Calu3 (cell line): ENCODE data around the gene SRP14. TPM values are rescaled to one million over a fixed set of nuclear protein-coding genes. Genes with fewer than 3 reads are reported as not detected.

Experiments
- BruUV-seq: library from RNA; stranded (reverse); fragments of 400-500 nt; replicated peaks from 2 replicates; lab custom pipeline; 2021; lab: Mats Ljungman, UMichigan
- CTCF ChIA-PET: fragments of 300-600 bp; sonication (Branson Sonifier 250); formaldehyde crosslinking; loops from one replicate; lab custom pipeline; 2022; ENCODE audit warnings: antibody characterized with exemption; lab: Charles Lee
- DNase-seq: peaks from one replicate; pipeline ENCODE4 v3.0.0; 2022
- H3K27ac Mint-ChIP-seq: one replicate; pipeline ENCODE4 v1.8.0; 2022; ENCODE audit warnings: mixed read lengths; ENCODE audit not compliant: unreplicated experiment
- H3K27me3 Mint-ChIP-seq: one replicate; pipeline ENCODE4 v1.8.0; 2022; ENCODE audit warnings: mixed read lengths; ENCODE audit not compliant: unreplicated experiment
- H3K36me3 Mint-ChIP-seq: one replicate; pipeline ENCODE4 v1.8.0; 2022; ENCODE audit warnings: mild to moderate bottlenecking, moderate library complexity, mixed read lengths; ENCODE audit not compliant: insufficient read depth, unreplicated experiment
- H3K4me1 Mint-ChIP-seq: one replicate; pipeline ENCODE4 v1.8.0; 2022; ENCODE audit warnings: mild to moderate bottlenecking, low read depth, mixed read lengths; ENCODE audit not compliant: unreplicated experiment
- H3K4me3 Mint-ChIP-seq: one replicate; pipeline ENCODE4 v1.8.0; 2022; ENCODE audit warnings: mild to moderate bottlenecking, low read depth, moderate library complexity, mixed read lengths; ENCODE audit not compliant: unreplicated experiment
- H3K9me3 Mint-ChIP-seq: one replicate; pipeline ENCODE4 v1.8.0; 2022; ENCODE audit warnings: low read depth, mixed read lengths; ENCODE audit not compliant: unreplicated experiment
- CTCF ChIP-seq: fragments of 200-600 bp; IDR thresholded peaks from one replicate; pipeline ENCODE4 v1.8.0; 2022; ENCODE audit warnings: antibody characterized with exemption; ENCODE audit not compliant: unreplicated experiment
- intact Hi-C: fragments of 100-400 bp; cut with micrococcal nuclease; formaldehyde crosslinking; loops from one replicate; pipeline ENCODE4 v1.10.0; 2022; ENCODE audit not compliant: unreplicated experiment
- total RNA-seq: library from RNA; stranded (reverse); gene quantifications from 2 replicates; pipeline ENCODE4 v1.2.3, GENCODE V29; 2022

SRP14 gene
- total RNA-seq, 1 experiment from 2014 or later = 113 TPM

DNA sequence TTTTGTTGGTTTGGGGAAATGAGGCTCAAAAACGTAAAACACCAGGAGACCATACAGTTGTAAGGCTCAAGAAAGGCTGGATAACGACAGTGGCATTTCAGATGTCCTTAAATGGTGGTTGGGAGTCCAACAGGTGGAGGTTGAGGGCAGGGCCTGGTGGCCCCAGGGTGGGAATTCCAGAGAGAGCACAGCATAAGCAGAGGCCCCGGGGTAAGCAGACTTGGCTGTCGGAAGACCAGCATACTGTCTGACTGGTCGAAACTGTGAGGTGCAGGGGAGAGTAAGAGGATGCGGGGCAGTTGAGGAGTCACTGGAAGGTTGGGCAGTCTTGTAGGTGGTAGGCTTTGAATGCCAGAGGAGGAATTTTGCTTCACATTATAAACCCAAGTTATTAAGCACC, 48.3 kb downstream of the SRP14 start:
- intact Hi-C loops = no loop called here
- Mint-ChIP-seq H3K27me3 (no peaks in the 10 kb centered on the region), H3K36me3 (no peaks in the 10 kb centered on the region), H3K9me3 (no peaks in the 10 kb centered on the region), H3K27ac (no peak overlapping the region), H3K4me3 (no peak overlapping the region), H3K4me1 (no peaks in the 10 kb centered on the region)
- no TSS peak for BruUV-seq
- no peak for DNase-seq
- TF ChIP-seq CTCF = no peak
- CTCF ChIA-PET = no interaction called here

DNA sequence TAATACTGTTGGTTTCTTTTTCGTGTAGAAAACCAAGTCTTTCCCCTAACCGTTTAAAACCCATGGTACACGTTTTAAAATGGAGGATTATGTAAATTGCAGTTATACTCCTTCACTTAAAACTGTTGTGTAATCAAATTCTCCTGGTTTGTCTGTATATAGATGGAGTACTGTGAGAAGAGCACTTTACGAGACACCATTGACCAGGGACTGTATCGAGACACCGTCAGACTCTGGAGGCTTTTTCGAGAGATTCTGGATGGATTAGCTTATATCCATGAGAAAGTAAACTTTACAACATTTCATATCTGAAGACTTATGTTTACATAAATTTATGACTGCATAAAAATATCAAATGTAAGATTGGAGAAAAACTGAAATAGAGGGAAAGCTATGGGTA, 51.2 kb downstream of the SRP14 start:
- no TSS peak for BruUV-seq
- intact Hi-C loops = no loop called here
- Mint-ChIP-seq H3K27ac (no peak overlapping the region), H3K27me3 (no peaks in the 10 kb centered on the region), H3K9me3 (no peaks in the 10 kb centered on the region), H3K36me3 (no peaks in the 10 kb centered on the region), H3K4me3 (no peak overlapping the region), H3K4me1 (no peaks in the 10 kb centered on the region)
- CTCF ChIA-PET = no interaction called here
- no peak for TF ChIP-seq CTCF
- DNase-seq = no peak

Other genes with a start within 250 kb of the SRP14 start
- gene GPR176, start 118.9 kb downstream of the SRP14 start, total RNA-seq = 7.3 and 10.2 TPM in 2 replicates
- 14.9 and 18.5 TPM in 2 replicates for gene EIF2AK4, start 105.1 kb downstream of the SRP14 start, total RNA-seq
- 7.9 and 11.5 TPM in 2 replicates for gene BMF, start 69.7 kb upstream of the SRP14 start, total RNA-seq
- 39.0 and 41.8 TPM in 2 replicates for gene BUB1B, start 121.9 kb upstream of the SRP14 start, total RNA-seq
- gene PAK6, start 199.9 kb upstream of the SRP14 start, total RNA-seq = 7.0 and 7.1 TPM in 2 replicates
- 0.56 TPM in 1 of 2 replicates, not detected in the other for gene ANKRD63, start 243.9 kb upstream of the SRP14 start, total RNA-seq